HepG2 (cell line): Measurements from ENCODE around the gene EXTL1. TPM values are rescaled to one million over a fixed set of nuclear protein-coding genes. Genes with fewer than 3 reads are reported as not detected.

Experiments
- ATAC-seq: fragments of 200-7000 bp; cut with Tn5 transposase; 3 replicates; pipeline ENCODE4 v1.9.1; 2020; ENCODE audit warnings: mild to moderate bottlenecking, moderate library complexity
- BruUV-seq: library from RNA; stranded (reverse); fragments of 400-500 nt; replicated peaks from 2 replicates; lab custom pipeline; 2021; lab: Mats Ljungman, UMichigan
- CTCF ChIA-PET: fragments of 300-600 bp; formaldehyde crosslinking; extraction: SDS; loops from one replicate; lab custom pipeline; 2021; ENCODE audit warnings: low total read pairs, inconsistent platforms, low intra/inter-chr PET ratio; lab: Yijun Ruan, JAX
- POLR2A ChIA-PET: fragments of 350-600 bp; sonication (Branson Sonifier 250); formaldehyde crosslinking; loops from one replicate; lab custom pipeline; 2020; ENCODE audit warnings: antibody characterized with exemption, inconsistent platforms; lab: Yijun Ruan, JAX
- DNase-seq: peaks from one replicate; pipeline ENCODE4 v3.0.0-alpha.2; 2015; ENCODE audit warnings: low spot score
- FAIRE-seq: peaks from 3 replicates; lab custom pipeline; 2011; peaks lifted over from hg19 to GRCh38; lab: Jason Lieb, UNC
- H2AFZ ChIP-seq: one replicate; pipeline ENCODE4 v1.6.1; 2011; ENCODE audit warnings: low read length, inconsistent platforms
- H3K27ac ChIP-seq: fragments of 300-600 bp; 3 replicates; pipeline ENCODE4 v1.8.0; 2011; ENCODE audit warnings: mixed run types, mild to moderate bottlenecking, mixed read lengths, low read length, inconsistent platforms; ENCODE audit not compliant: insufficient read depth; ENCODE audit errors: extremely low read length
- H3K27me3 ChIP-seq, 2 experiments: fragments of 200-600 bp in 1 of 2; 2 replicates in 1 of 2; 3 replicates in 1 of 2; pipeline versions ENCODE4 v1.6.0 to v1.8.0; 2011; ENCODE audit warnings: low read length in 2 of 2, mild to moderate bottlenecking in 2 of 2, moderate library complexity in 2 of 2, inconsistent platforms in 1 of 2; ENCODE audit not compliant: insufficient read depth in 2 of 2, control insufficient read depth in 1 of 2
- H3K36me3 ChIP-seq, 2 experiments: fragments of 200-600 bp in 1 of 2; replicated peaks in 1 of 2; 2 replicates in 1 of 2; 3 replicates in 1 of 2; pipeline versions ENCODE4 v1.5.1 to v1.8.0; 2011; ENCODE audit warnings: low read length in 2 of 2, inconsistent platforms in 1 of 2; ENCODE audit not compliant: insufficient read depth in 2 of 2, control insufficient read depth in 1 of 2
- H3K4me1 ChIP-seq: 2 replicates; pipeline ENCODE4 v1.5.1; 2012; ENCODE audit warnings: low read length, inconsistent platforms; ENCODE audit not compliant: insufficient read depth
- H3K4me2 ChIP-seq: 2 replicates; pipeline ENCODE4 v1.6.0; 2011; ENCODE audit warnings: low read depth, low read length, inconsistent platforms
- H3K4me3 ChIP-seq, 3 experiments: fragments of 200-600 bp in 1 of 3; sonication (generic), shearing (Covaris generic) in 1 of 3; replicated peaks in 1 of 3; 2 replicates each; pipeline ENCODE4 v1.5.1; 2011 to 2016; ENCODE audit warnings: low read length in 3 of 3, inconsistent platforms in 2 of 3, low read depth in 2 of 3, mild to moderate bottlenecking in 2 of 3, control low read depth in 1 of 3, mixed read lengths in 1 of 3; ENCODE audit not compliant: insufficient read depth in 1 of 3
- H3K79me2 ChIP-seq: one replicate; pipeline ENCODE4 v1.6.1; 2011; ENCODE audit warnings: low read length, inconsistent platforms; ENCODE audit not compliant: insufficient read depth
- H3K9ac ChIP-seq: 2 replicates; pipeline ENCODE4 v1.6.0; 2011; ENCODE audit warnings: mild to moderate bottlenecking, low read depth, low read length, inconsistent platforms; ENCODE audit not compliant: insufficient read depth
- H3K9me3 ChIP-seq: 2 replicates; pipeline ENCODE4 v1.5.1; 2012; ENCODE audit warnings: mild to moderate bottlenecking, low read length
- H4K20me1 ChIP-seq: 2 replicates; pipeline ENCODE4 v1.6.0; 2011; ENCODE audit warnings: inconsistent platforms, mild to moderate bottlenecking, low read length, moderate library complexity; ENCODE audit not compliant: insufficient read depth
- DMAP1 ChIP-seq: IDR thresholded peaks from 2 replicates; pipeline ENCODE4 v1.6.1; 2016
- DRAP1 ChIP-seq: IDR thresholded peaks from 2 replicates; pipeline ENCODE4 v1.6.1; 2016; ENCODE audit warnings: missing genetic modification reagents, missing compliant biosample characterization
- E2F5 ChIP-seq: sonication (generic); formaldehyde crosslinking; conservative IDR thresholded peaks from 2 replicates; pipeline ENCODE4 v1.4.0; 2020; ENCODE audit warnings: missing genetic modification reagents
- ELF1 ChIP-seq: sonication (generic); formaldehyde crosslinking; IDR thresholded peaks from 2 replicates; pipeline ENCODE4 v1.4.0; 2020; ENCODE audit warnings: missing genetic modification reagents
- PHF5A ChIP-seq: IDR thresholded peaks from one replicate; pipeline ENCODE4 v1.6.1; 2018; ENCODE audit warnings: low read depth, missing genetic modification reagents; ENCODE audit not compliant: unreplicated experiment
- RBFOX2 ChIP-seq: fragments of 200-400 bp; formaldehyde crosslinking; IDR thresholded peaks from 2 replicates; pipeline ENCODE4 v1.6.1; 2017; ENCODE audit warnings: low read depth, mild to moderate bottlenecking, low read length
- RELA ChIP-seq: sonication (generic); formaldehyde crosslinking; IDR thresholded peaks from 2 replicates; pipeline ENCODE4 v1.4.0; 2020; ENCODE audit warnings: missing genetic modification reagents
- TP53 ChIP-seq: sonication (generic); formaldehyde crosslinking; conservative IDR thresholded peaks from 2 replicates; pipeline ENCODE4 v1.4.0; 2020; ENCODE audit warnings: missing genetic modification reagents
- ZFP36L2 ChIP-seq: sonication (generic); formaldehyde crosslinking; IDR thresholded peaks from 2 replicates; pipeline ENCODE4 v1.4.0; 2020; ENCODE audit warnings: missing genetic modification reagents
- ZNF207 ChIP-seq: fragments of 450-650 bp; IDR thresholded peaks from 2 replicates; pipeline ENCODE4 v1.6.1; 2016; ENCODE audit warnings: antibody characterized with exemption, borderline replicate concordance
- ZNF280D ChIP-seq: sonication (generic); formaldehyde crosslinking; IDR thresholded peaks from 2 replicates; pipeline ENCODE4 v1.5.1; 2020; ENCODE audit warnings: mild to moderate bottlenecking, missing genetic modification reagents
- ZNF607 ChIP-seq: sonication (generic); formaldehyde crosslinking; IDR thresholded peaks from 2 replicates; pipeline ENCODE4 v1.5.1; 2020; ENCODE audit warnings: missing genetic modification reagents, mild to moderate bottlenecking, borderline replicate concordance
- ZNF687 ChIP-seq: sonication (generic); formaldehyde crosslinking; IDR thresholded peaks from 2 replicates; pipeline ENCODE4 v1.5.1; 2020; ENCODE audit warnings: mild to moderate bottlenecking, missing genetic modification reagents, moderate library complexity
- ZNF75D ChIP-seq: sonication (generic); formaldehyde crosslinking; IDR thresholded peaks from 2 replicates; pipeline ENCODE4 v1.8.1; 2023; ENCODE audit warnings: missing genetic modification reagents, mild to moderate bottlenecking, borderline replicate concordance
- ZSCAN29 ChIP-seq: sonication (generic); formaldehyde crosslinking; conservative IDR thresholded peaks from 2 replicates; pipeline ENCODE4 v1.4.0; 2020; ENCODE audit warnings: mild to moderate bottlenecking, missing genetic modification reagents
- WGBS: methylation state at CpG from one replicate; pipeline ENCODE4 v1.1.6; 2017; ENCODE audit warnings: low lambda C conversion rate; 5-methylcytosine and 5-hydroxymethylcytosine counted together
- in situ Hi-C: cut with HindIII; loops from 2 replicates; pipeline ENCODE4 v1.10.0; 2017; ENCODE audit warnings: low pct_unique_long_range_greater_than_20kb; ENCODE audit not compliant: extremely low pct_ligation_motif_present
- intact Hi-C: fragments of 100-400 bp; cut with micrococcal nuclease; formaldehyde crosslinking; loops from one replicate; pipeline ENCODE4 v1.10.0; 2022; ENCODE audit not compliant: unreplicated experiment
- polyA plus RNA-seq, 8 experiments: library from polyadenylated mRNA; depleted of rRNA in 3 of 8; stranded (reverse) in 7 of 8; unstranded in 1 of 8; fragments of >200 nt; fragmentation: Illumina TruSeq in 4 of 8; extraction: Trizol in 4 of 8; gene quantifications; 2 replicates each; pipeline versions ENCODE4 v1.2.1 to v1.2.3, GENCODE V29; 2011 to 2016; ENCODE audit warnings: low read depth in 4 of 8, missing spikeins in 1 of 8, mixed read lengths in 1 of 8; ENCODE audit not compliant: insufficient read depth in 1 of 8
- total RNA-seq, 5 experiments: library from RNA; depleted of rRNA; stranded (reverse); fragments of >200 nt; fragmentation: Illumina TruSeq; extraction: Trizol; gene quantifications; 2 replicates each; pipeline ENCODE4 v1.2.3, GENCODE V29; 2016; ENCODE audit warnings: low read depth in 1 of 5

Gene EXTL1
- total and polyA plus RNA-seq, 2 of the 13 experiments (the other 11 are each of a cell fraction or from before 2014, with no cell fraction given): 0.35 to 1.0 TPM

GRCh38 chr1:26083208-26083607 lies 61.6 kb downstream of the EXTL1 start (continued):
- no peak for TF ChIP-seq ZNF75D (CRISPR knock-in tag)

- H3K27me3 ChIP-seq: no peaks in the 10 kb centered on the region; a peak in 2 of 5 replicates
- ATAC-seq: no peak
- no peaks in the 10 kb centered on the region for H3K79me2 ChIP-seq
- no peaks in the 10 kb centered on the region for H3K4me1 ChIP-seq
- no TSS peak for BruUV-seq
- no peak overlapping the region for H3K4me3 ChIP-seq
- H3K27ac ChIP-seq: no peak overlapping the region
- no peak for DNase-seq
- H2AFZ ChIP-seq: no peak overlapping the region
- no peaks in the 10 kb centered on the region for H4K20me1 ChIP-seq
- no peaks in the 10 kb centered on the region for H3K9me3 ChIP-seq
- intact Hi-C loops (no loop called here), in situ Hi-C loops (no loop called here)
- no peak for FAIRE-seq
- no peaks in the 10 kb centered on the region for H3K36me3 ChIP-seq
- ChIA-PET POLR2A (no interaction called here), CTCF (no interaction called here)
- H3K4me2 ChIP-seq: no peak overlapping the region
- no peak for TF ChIP-seq ZSCAN29 (CRISPR knock-in tag)
- no peak for TF ChIP-seq ELF1 (CRISPR knock-in tag)
- TF ChIP-seq PHF5A (CRISPR knock-in tag): no peak
- TF ChIP-seq TP53 (CRISPR knock-in tag): no peak
- TF ChIP-seq ZNF280D (CRISPR knock-in tag): no peak
- TF ChIP-seq ZFP36L2 (CRISPR knock-in tag): no peak
- no peak for TF ChIP-seq DRAP1 (CRISPR knock-in tag)
- no peak for TF ChIP-seq RELA (CRISPR knock-in tag)
- TF ChIP-seq ZNF607 (CRISPR knock-in tag): no peak
- TF ChIP-seq E2F5: no peak
- no peak for TF ChIP-seq ZNF687
- no peak for TF ChIP-seq DMAP1
- TF ChIP-seq RBFOX2: no peak
- no peak for TF ChIP-seq ZNF207
- TF ChIP-seq, all 625 proteins: peak for 0
- 0% methylated on average over 2 of the region's 2 CpGs for WGBS
- no peak overlapping the region for H3K9ac ChIP-seq
These were observed 62.6 kb downstream of the EXTL1 start for GRCh38 chr1:26084091-26084561.
